ENCODE results near the gene SAMD1. TPM values are rescaled to one million over a fixed set of nuclear protein-coding genes. Genes with fewer than 3 reads are reported as not detected.
A peak's percentile ranks its signal among the peaks of the same experiment; 100 is the strongest.

Gene SAMD1
- total and polyA plus RNA-seq, 11 donors: 26.7 to 62.6 (median 38.3) TPM

GRCh38 chr19:14081797-14082674, 8.5 kb downstream of the SAMD1 start:
- peaks cover 0 to 5% (median 0%) of the 10 kb centered on the region in 9 donors for H3K36me3 ChIP-seq
- peak in 3 of 5 donors; percentile 55 to 76 (median 56) for DNase-seq
- 16 to 22% (median 20%) methylated on average over 23 to 24 of the region's 24 CpGs for WGBS, 4 donors
- H3K27me3 ChIP-seq: no peaks in the 10 kb centered on the region
- ATAC-seq: peak in 1 of 4 donors; percentile 40
- TF ChIP-seq CTCF (IDR thresholded peaks at IDR 0.05) (no peak), POLR2A (IDR thresholded peaks at IDR 0.05) (no peak)
- peaks cover 4 to 31% (median 17%) of the 10 kb centered on the region in 12 donors for H3K4me1 ChIP-seq
- H3K9me3 ChIP-seq: no peaks in the 10 kb centered on the region
- intact Hi-C loops (cut with DNase I): loop anchor here in 3 of 10 donors (5.0 to 10.0 kb wide), 2 partner anchors 35 to 307 kb away; partner anchors contain the start of genes PRKACA (in 3 of the 3) and C19orf53 (in 1 of the 3)
- peak overlapping the region; percentile 81 to 97 (median 92) for H3K27ac ChIP-seq
- H3K4me3 ChIP-seq: peak overlapping the region; percentile 27 to 95 (median 72)

GRCh38 chr19:14080887-14081796, 9.4 kb downstream of the SAMD1 start:
- DNase-seq (peak; percentile 98 to 100 (median 99)), ATAC-seq (peak; percentile 92 to 98 (median 94))
- intact Hi-C loops (cut with DNase I): loop anchor here in 3 of 10 donors (5.0 to 10.0 kb wide), 2 partner anchors 36 to 306 kb away; partner anchors contain the start of genes PRKACA (in 3 of the 3) and C19orf53 (in 1 of the 3)
- 0 to 1% (median 0%) methylated on average over 48 to 50 of the region's 50 CpGs for WGBS, 4 donors
- peak in 1 of 2 donors; percentile 85 for TF ChIP-seq POLR2A (IDR thresholded peaks at IDR 0.05)
- TF ChIP-seq CTCF (IDR thresholded peaks at IDR 0.05): no peak
- Histone ChIP-seq H3K36me3 (no peaks in the 10 kb centered on the region), H3K27me3 (no peaks in the 10 kb centered on the region), H3K27ac (peak overlapping the region; percentile 81 to 97 (median 92)), H3K4me1 (peaks cover 4 to 31% (median 17%) of the 10 kb centered on the region in 12 donors), H3K9me3 (no peaks in the 10 kb centered on the region), H3K4me3 (peak overlapping the region; percentile 27 to 95 (median 72))

GRCh38 chr19:14078411-14078810, 12.1 kb downstream of the SAMD1 start:
- no peak for ATAC-seq
- TF ChIP-seq CTCF (IDR thresholded peaks at IDR 0.05): no peak
- no peak for TF ChIP-seq POLR2A (IDR thresholded peaks at IDR 0.05)
- Histone ChIP-seq H3K4me3 (no peak overlapping the region), H3K9me3 (no peaks in the 10 kb centered on the region), H3K27me3 (no peaks in the 10 kb centered on the region), H3K27ac (peak overlapping the region in 1 of 12 donors; percentile 71), H3K36me3 (no peaks in the 10 kb centered on the region), H3K4me1 (peaks cover 4 to 53% (median 24%) of the 10 kb centered on the region in 12 donors)
- 73 to 86% (median 79%) methylated on average over 2 of the region's 2 CpGs for WGBS, 4 donors
- no peak for DNase-seq
- intact Hi-C loops (cut with DNase I): loop anchor here in 2 of 10 donors (10.0 kb wide), 3 partner anchors 124 to 484 kb away; partner anchors contain the start of gene DCAF15 (in 1 of the 2)
